GM23248 (cell line): ENCODE measurements around the gene TMEM204.

Experiments
- EZH2 ChIP-seq: fragments of 200-600 bp; sonication (generic); IDR thresholded peaks from 2 replicates; pipeline ENCODE4 v1.6.1; 2018; ENCODE audit warnings: antibody characterized with exemption, mild to moderate bottlenecking; ENCODE audit not compliant: insufficient read depth, poor library complexity, severe bottlenecking
- EZH2phosphoT487 ChIP-seq: fragments of 200-600 bp; sonication (generic); IDR thresholded peaks from 2 replicates; pipeline ENCODE4 v1.6.1; 2018; ENCODE audit warnings: antibody characterized with exemption, moderate library complexity, mild to moderate bottlenecking, low read depth; ENCODE audit not compliant: insufficient read depth

DNA sequence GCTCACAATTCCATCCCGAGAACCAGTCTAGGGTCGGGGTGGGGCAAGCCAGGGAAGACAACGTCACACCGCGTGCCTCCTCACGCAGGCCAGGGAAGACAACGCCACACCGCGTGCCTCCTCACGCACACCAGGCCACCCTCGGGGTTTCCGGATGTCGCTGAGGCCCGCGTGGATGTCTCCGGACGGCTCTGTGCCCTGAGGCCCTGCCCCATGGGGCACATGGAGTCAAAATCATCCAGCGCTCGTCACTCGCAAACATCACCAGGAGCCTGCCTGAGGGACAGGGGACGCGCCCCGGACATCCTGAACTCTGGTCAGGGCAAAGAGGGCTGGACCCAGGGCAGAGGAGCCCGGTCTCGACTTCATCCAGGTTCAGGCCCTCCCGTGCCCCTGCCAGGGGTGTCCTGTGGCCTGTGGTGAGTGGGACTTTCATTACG lies 3.7 kb downstream of the TMEM204 start:
- TF ChIP-seq EZH2: no peak
- no peak for TF ChIP-seq EZH2phosphoT487
